Transverse colon (tissue), 4 donors: Measurements from ENCODE around the gene THY1. TPM values are rescaled to one million over a fixed set of nuclear protein-coding genes. Genes with fewer than 3 reads are reported as not detected.
"Not testable (repeated sequence)": the region's sequence is repeated elsewhere in the genome, so short reads cannot be mapped to it uniquely, and the experiment has no call there.

Experiments used
- DNase-seq: peaks from one replicate; pipeline ENCODE4 v3.0.0-alpha.2; 2019
- H3K27ac ChIP-seq, 4 donors: fragments of 200-600 bp; sonication (generic); 2 replicates each; pipeline ENCODE4 v1.5.1; 2016 to 2018; ENCODE audit warnings: inconsistent platforms in 4 of 4
- H3K27me3 ChIP-seq: fragments of 200-600 bp; sonication (generic); 2 replicates; pipeline ENCODE4 v1.5.1; 2017; ENCODE audit warnings: inconsistent platforms
- H3K36me3 ChIP-seq, 4 donors: fragments of 200-600 bp; sonication (generic); 2 replicates each; pipeline ENCODE4 v1.5.1; 2017 to 2019; ENCODE audit warnings: inconsistent platforms in 4 of 4
- H3K4me1 ChIP-seq, 4 donors: fragments of 200-600 bp; sonication (generic); 2 replicates each; pipeline ENCODE4 v1.5.1; 2017 to 2020; ENCODE audit warnings: inconsistent platforms in 4 of 4
- H3K4me3 ChIP-seq, 4 donors: fragments of 200-600 bp; sonication (generic); 1 replicate in 1 of 4; 2 replicates in 3 of 4; pipeline versions ENCODE4 v1.5.1 to v1.6.1; 2017 to 2019; ENCODE audit warnings: inconsistent platforms in 4 of 4
- H3K9me3 ChIP-seq, 2 donors: fragments of 200-600 bp; sonication (generic); 2 replicates each; pipeline ENCODE4 v1.5.1; 2017 to 2019; ENCODE audit warnings: inconsistent platforms in 2 of 2
- EP300 ChIP-seq: sonication (generic); formaldehyde crosslinking; IDR thresholded peaks from one replicate; pipeline ENCODE4 v1.6.1; 2017; ENCODE audit warnings: antibody characterized with exemption, low read depth
- POLR2A ChIP-seq: fragments of 450-650 bp; IDR thresholded peaks from one replicate; pipeline ENCODE4 v1.6.1; 2016; ENCODE audit warnings: antibody characterized with exemption, mild to moderate bottlenecking, moderate library complexity
- POLR2AphosphoS5 ChIP-seq, 3 donors: sonication (generic); formaldehyde crosslinking; IDR thresholded peaks; one replicate each; pipeline ENCODE4 v1.6.1; 2016; ENCODE audit warnings: antibody characterized with exemption in 3 of 3
- WGBS, 2 donors: methylation state at CpG; one replicate each; pipeline ENCODE4 v1.1.5; 2018; ENCODE audit warnings: low coverage in 1 of 2; 5-methylcytosine and 5-hydroxymethylcytosine counted together
- in situ Hi-C, 4 donors: fragments of 200-750 bp; cut with MboI; loops; one replicate each; pipeline versions ENCODE4 v1.15.0 to v1.15.1; 2017; ENCODE audit warnings: low sequenced_read_pairs in 3 of 4, low pct_ligation_motif_present in 1 of 4, low pct_unique_long_range_greater_than_20kb in 1 of 4
- intact Hi-C: fragments of 100-400 bp; cut with DNase I; formaldehyde crosslinking; loops from one replicate; pipeline ENCODE4 v1.15.1; 2023; ENCODE audit warnings: low total_unique reads
- total RNA-seq, 4 donors: library from RNA; depleted of rRNA; stranded (reverse); fragments of >200 nt; gene quantifications; one replicate each; pipeline ENCODE4 v1.1.0, GENCODE V29; 2016
- TF ChIP-seq, protein P1 (sequence below), 5 experiments: fragments of 200-600 bp in 3 of 5; fragments of 450-650 bp in 2 of 5; sonication (generic) in 3 of 5; IDR thresholded peaks; 1 replicate in 2 of 5; 2 replicates in 3 of 5; pipeline ENCODE4 v1.5.1; 2016 to 2017; ENCODE audit warnings: antibody characterized with exemption in 5 of 5, inconsistent platforms in 3 of 5, mild to moderate bottlenecking in 2 of 5, moderate library complexity in 1 of 5

Gene THY1
- total RNA-seq, 4 donors from 2014 or later = 5.6 to 17.6 (median 12.8) TPM

DNA sequence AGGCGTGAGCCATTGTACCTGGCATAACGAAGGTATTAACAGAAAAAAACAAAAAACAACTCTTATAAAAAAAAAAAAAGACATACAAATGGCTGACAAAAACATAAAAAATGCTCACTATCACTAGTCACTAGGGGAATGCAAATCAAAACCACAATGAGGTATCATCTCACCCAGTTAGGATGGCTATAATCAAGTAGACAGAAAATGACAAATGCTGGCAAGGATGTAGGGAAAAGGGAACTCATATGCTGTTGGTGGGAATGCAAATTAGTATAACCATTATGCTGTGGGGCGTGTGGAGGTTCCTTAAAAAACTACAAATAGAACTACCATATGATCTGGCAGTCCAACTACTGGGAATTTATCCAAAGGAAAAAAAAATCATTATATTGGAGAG is 17.0 kb downstream of the THY1 start:
- H3K27me3 ChIP-seq = peaks cover 3% of the 10 kb centered on the region
- TF ChIP-seq, protein P1, sequence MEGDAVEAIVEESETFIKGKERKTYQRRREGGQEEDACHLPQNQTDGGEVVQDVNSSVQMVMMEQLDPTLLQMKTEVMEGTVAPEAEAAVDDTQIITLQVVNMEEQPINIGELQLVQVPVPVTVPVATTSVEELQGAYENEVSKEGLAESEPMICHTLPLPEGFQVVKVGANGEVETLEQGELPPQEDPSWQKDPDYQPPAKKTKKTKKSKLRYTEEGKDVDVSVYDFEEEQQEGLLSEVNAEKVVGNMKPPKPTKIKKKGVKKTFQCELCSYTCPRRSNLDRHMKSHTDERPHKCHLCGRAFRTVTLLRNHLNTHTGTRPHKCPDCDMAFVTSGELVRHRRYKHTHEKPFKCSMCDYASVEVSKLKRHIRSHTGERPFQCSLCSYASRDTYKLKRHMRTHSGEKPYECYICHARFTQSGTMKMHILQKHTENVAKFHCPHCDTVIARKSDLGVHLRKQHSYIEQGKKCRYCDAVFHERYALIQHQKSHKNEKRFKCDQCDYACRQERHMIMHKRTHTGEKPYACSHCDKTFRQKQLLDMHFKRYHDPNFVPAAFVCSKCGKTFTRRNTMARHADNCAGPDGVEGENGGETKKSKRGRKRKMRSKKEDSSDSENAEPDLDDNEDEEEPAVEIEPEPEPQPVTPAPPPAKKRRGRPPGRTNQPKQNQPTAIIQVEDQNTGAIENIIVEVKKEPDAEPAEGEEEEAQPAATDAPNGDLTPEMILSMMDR (IDR thresholded peaks at IDR 0.05) = no peak
- TF ChIP-seq POLR2AphosphoS5 (IDR thresholded peaks at IDR 0.05) (no peak), POLR2A (no peak), EP300 (no peak)
- no peak overlapping the region for H3K4me3 ChIP-seq
- H3K27ac ChIP-seq = no peak overlapping the region
- no peak for DNase-seq
- WGBS, 2 donors = 76 to 83% methylated on average over 3 of the region's 3 CpGs
- in situ Hi-C loops (no loop called here), intact Hi-C loops (no loop called here)
- H3K4me1 ChIP-seq = no peaks in the 10 kb centered on the region
- H3K36me3 ChIP-seq = no peaks in the 10 kb centered on the region
- peaks cover 2 to 3% of the 10 kb centered on the region in 2 donors for H3K9me3 ChIP-seq

DNA sequence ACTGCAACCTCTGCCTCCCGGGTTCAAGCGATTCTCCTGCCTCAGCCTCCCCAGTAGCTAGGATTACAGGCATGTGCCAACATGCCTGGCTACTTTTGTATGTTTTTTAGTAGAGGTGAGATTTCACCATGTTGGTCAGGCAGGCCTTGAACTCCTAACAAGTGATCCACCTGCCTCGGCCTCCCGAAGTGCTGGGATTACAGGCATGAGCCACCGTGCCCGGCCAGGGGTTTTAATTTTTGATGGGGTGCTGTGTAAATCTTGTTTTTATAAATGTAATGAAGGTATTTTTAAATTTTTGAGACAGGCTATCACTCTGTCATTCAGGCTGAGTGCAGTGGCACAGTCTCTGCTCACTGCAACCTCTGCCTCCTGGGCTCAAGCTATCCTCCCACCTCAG is 17.5 kb downstream of the THY1 start:
- WGBS, 2 donors = 98% methylated on average over 6 of the region's 6 CpGs; no CpG with 5 or more reads in 1 of the 2 donors
- H3K4me3 ChIP-seq, H3K4me1 ChIP-seq, H3K36me3 ChIP-seq, DNase-seq, H3K9me3 ChIP-seq, H3K27me3 ChIP-seq, intact Hi-C loops, in situ Hi-C loops, H3K27ac ChIP-seq: not testable (repeated sequence)

DNA sequence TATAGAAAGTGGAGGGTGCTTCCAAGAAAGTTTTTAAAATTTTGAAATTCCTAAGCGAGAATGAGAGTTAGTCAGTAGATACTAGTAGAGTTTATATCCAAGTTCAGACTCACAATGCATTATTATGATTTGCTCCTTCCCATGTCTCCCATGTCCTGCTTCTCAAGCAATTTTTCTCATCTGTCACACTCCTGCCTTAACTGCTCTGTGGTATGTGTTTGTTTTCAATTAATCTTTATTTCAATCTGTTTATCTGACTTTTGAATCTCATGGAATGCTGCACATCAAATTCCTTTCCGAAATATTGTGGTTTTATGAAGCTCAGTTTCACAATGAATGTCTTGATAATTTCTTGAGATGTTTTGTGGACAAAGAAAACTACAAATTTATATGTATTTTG is 18.1 kb downstream of the THY1 start:
- Histone ChIP-seq H3K27me3 (peaks cover 6% of the 10 kb centered on the region), H3K9me3 (peaks cover 8 to 11% of the 10 kb centered on the region in 2 donors), H3K4me1 (no peaks in the 10 kb centered on the region), H3K36me3 (no peaks in the 10 kb centered on the region), H3K27ac (no peak overlapping the region), H3K4me3 (no peak overlapping the region)
- in situ Hi-C loops = no loop called here
- DNase-seq = no peak
- TF ChIP-seq POLR2A (no peak), POLR2AphosphoS5 (IDR thresholded peaks at IDR 0.05) (no peak), EP300 (no peak)
- TF ChIP-seq, protein P1 (IDR thresholded peaks at IDR 0.05) = no peak
- 69 to 96% methylated on average over 2 of the region's 2 CpGs for WGBS, 2 donors
- intact Hi-C loops = no loop called here

DNA sequence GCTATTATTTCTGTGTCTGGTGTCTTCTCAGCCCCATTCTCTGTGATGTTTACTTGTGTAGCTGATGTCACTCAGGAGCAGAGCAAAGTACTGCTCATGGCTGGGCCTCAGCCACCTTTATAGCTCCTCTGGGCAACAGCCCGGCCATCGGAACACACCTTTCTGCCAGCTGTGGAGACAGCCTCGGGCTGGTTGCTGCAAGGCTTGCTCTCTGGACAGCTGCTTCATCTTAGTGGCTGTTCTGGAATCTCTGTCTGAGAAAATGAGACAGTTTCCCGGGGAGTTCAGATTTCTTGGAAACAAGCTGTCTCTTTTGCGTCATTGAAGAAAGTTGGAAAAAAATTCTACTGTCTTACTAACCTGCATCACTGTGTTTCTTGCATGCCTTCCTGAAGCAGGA is 20.0 kb downstream of the THY1 start:
- intact Hi-C loops = no loop called here
- in situ Hi-C loops = no loop called here

DNA sequence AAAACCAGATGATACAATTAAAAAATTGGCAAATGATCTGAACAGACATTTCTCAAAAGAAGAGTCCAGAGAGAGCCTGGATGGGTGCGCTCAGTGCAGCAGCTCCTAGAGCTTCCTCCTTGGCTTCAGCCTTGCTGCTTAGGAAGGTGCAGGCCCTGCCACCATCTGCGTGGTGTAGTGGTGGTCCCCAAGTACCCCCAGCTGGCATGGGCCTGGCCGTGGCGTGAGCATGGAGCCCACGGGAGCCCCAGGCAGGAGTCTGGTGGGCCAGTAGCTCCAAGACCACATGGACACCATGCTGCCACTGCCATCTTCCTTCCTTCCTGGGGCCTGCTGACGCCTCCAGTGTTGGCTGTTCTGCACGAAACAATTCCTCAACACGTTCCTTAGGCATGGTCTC is 20.5 kb downstream of the THY1 start:
- in situ Hi-C loops = no loop called here
- no peak overlapping the region for H3K27ac ChIP-seq

More for the DNA sequence above, 20.0 kb downstream of the THY1 start:
- TF ChIP-seq POLR2AphosphoS5 (IDR thresholded peaks at IDR 0.05) = no peak
- TF ChIP-seq, protein P1 (IDR thresholded peaks at IDR 0.05) = no peak
- Histone ChIP-seq H3K27me3 (peaks cover 6% of the 10 kb centered on the region), H3K36me3 (no peaks in the 10 kb centered on the region), H3K4me1 (no peaks in the 10 kb centered on the region), H3K4me3 (no peak overlapping the region), H3K9me3 (peaks cover 12 to 17% of the 10 kb centered on the region in 2 donors), H3K27ac (no peak overlapping the region)
- no peak for DNase-seq
- 55 to 56% methylated on average over 2 to 5 of the region's 5 CpGs for WGBS, 2 donors

More for the DNA sequence above, 20.5 kb downstream of the THY1 start:
- TF ChIP-seq POLR2AphosphoS5 (IDR thresholded peaks at IDR 0.05) (no peak), EP300 (no peak), POLR2A (no peak)
- TF ChIP-seq, protein P1 (IDR thresholded peaks at IDR 0.05) = no peak
- no peak for DNase-seq
- WGBS, 2 donors = 73 to 100% methylated on average over 2 to 8 of the region's 8 CpGs
- H3K4me1 ChIP-seq = no peaks in the 10 kb centered on the region
- H3K27me3 ChIP-seq = peaks cover 6% of the 10 kb centered on the region
- intact Hi-C loops = no loop called here
- no peak overlapping the region for H3K4me3 ChIP-seq
- peaks cover 14 to 20% of the 10 kb centered on the region in 2 donors for H3K9me3 ChIP-seq
- H3K36me3 ChIP-seq = no peaks in the 10 kb centered on the region
